GM18498 (cell line): ENCODE data around the gene RPL27A.
A peak's percentile ranks its signal among the peaks of the same experiment; 100 is the strongest.
"Not testable (repeated sequence)": the region's sequence is repeated elsewhere in the genome, so short reads cannot be mapped to it uniquely, and the experiment has no call there.

Experiments used
- ATAC-seq: cut with Tn5 transposase; IDR thresholded peaks from one replicate; pipeline ENCODE4 v1.9.1; 2021; ENCODE audit warnings: mild to moderate bottlenecking, moderate library complexity; ENCODE audit not compliant: unreplicated experiment

Gene RPL27A

GRCh38 chr11:8682303-8683114, at the start of gene RPL27A, which contains the start of gene TRIM66:
RPL27A (plus strand) TSS chr11:8682792; CDS start chr11:8682814, 22 bp downstream.
TRIM66 (minus strand) TSS chr11:8682665; CDS start chr11:8672274, 10,391 bp downstream.
- peak; percentile 97 for ATAC-seq

GRCh38 chr11:8634498-8634897, 48.1 kb upstream of the RPL27A start:
- no peak for ATAC-seq

- ATAC-seq: no peak
These were observed 46.5 kb upstream of the RPL27A start for GRCh38 chr11:8636127-8636526.

- no peak for ATAC-seq
These were observed 44.3 kb upstream of the RPL27A start for GRCh38 chr11:8638300-8638699.

- ATAC-seq: no peak
These were observed 42.9 kb upstream of the RPL27A start for GRCh38 chr11:8639655-8640054.

- no peak for ATAC-seq
These were observed 42.2 kb upstream of the RPL27A start for GRCh38 chr11:8640267-8640906.

- no peak for ATAC-seq
These were observed 41.3 kb upstream of the RPL27A start for GRCh38 chr11:8641332-8641731.

GRCh38 chr11:8642196-8642841, 40.3 kb upstream of the RPL27A start:
- no peak for ATAC-seq

GRCh38 chr11:8646873-8647272, 35.7 kb upstream of the RPL27A start:
- no peak for ATAC-seq

GRCh38 chr11:8649361-8649760, 33.2 kb upstream of the RPL27A start:
- no peak for ATAC-seq

- ATAC-seq: no peak
These were observed 32.1 kb upstream of the RPL27A start for GRCh38 chr11:8650401-8650990.

- no peak for ATAC-seq
These were observed 30.5 kb upstream of the RPL27A start for GRCh38 chr11:8652140-8652539.

GRCh38 chr11:8654503-8654902, 28.1 kb upstream of the RPL27A start:
- no peak for ATAC-seq

GRCh38 chr11:8656291-8656690, 26.3 kb upstream of the RPL27A start:
- ATAC-seq: no peak

GRCh38 chr11:8658321-8659057, 24.1 kb upstream of the RPL27A start:
- no peak for ATAC-seq

GRCh38 chr11:8661001-8661795, 21.4 kb upstream of the RPL27A start:
- ATAC-seq: no peak

- ATAC-seq: no peak
These were observed 17.4 kb upstream of the RPL27A start for GRCh38 chr11:8665222-8665621.

GRCh38 chr11:8670081-8670480, 12.5 kb upstream of the RPL27A start:
- not testable (repeated sequence) for ATAC-seq

GRCh38 chr11:8671193-8671612, 11.4 kb upstream of the RPL27A start:
- ATAC-seq: no peak

GRCh38 chr11:8671651-8672062, 10.9 kb upstream of the RPL27A start:
- ATAC-seq: no peak
